SK-N-SH treated with all-trans-retinoic acid at 6 μM for 48 hours (cell line): ENCODE measurements around the gene LSM4.

ENCODE experiments used
- ATAC-seq: fragments of 200-7000 bp; cut with Tn5 transposase; 3 replicates; pipeline ENCODE4 v1.9.1; 2020; ENCODE audit warnings: mild to moderate bottlenecking, moderate library complexity
- ARNTL ChIP-seq: fragments of 450-650 bp; formaldehyde crosslinking; IDR thresholded peaks from 2 replicates; pipeline ENCODE4 v1.5.0; 2020; ENCODE audit warnings: low read depth, mild to moderate bottlenecking, moderate library complexity, borderline replicate concordance
- BACH2 ChIP-seq: fragments of 250-450 bp; sonication (Bioruptor Pico); IDR thresholded peaks from 2 replicates; pipeline ENCODE4 v1.9.0; 2021; ENCODE audit warnings: mild to moderate bottlenecking, borderline replicate concordance
- CSDC2 ChIP-seq: fragments of 250-450 bp; sonication (Bioruptor Pico); IDR thresholded peaks from 2 replicates; pipeline ENCODE4 v1.5.0; 2020; ENCODE audit warnings: mild to moderate bottlenecking, moderate library complexity
- CSRNP3 ChIP-seq: fragments of 250-450 bp; sonication (Bioruptor Pico); IDR thresholded peaks from 2 replicates; pipeline ENCODE4 v1.5.1; 2021; ENCODE audit warnings: mild to moderate bottlenecking, moderate library complexity
- ESRRG ChIP-seq: fragments of 250-450 bp; sonication (Bioruptor Pico); IDR thresholded peaks from 2 replicates; pipeline ENCODE4 v1.6.1; 2021; ENCODE audit warnings: mild to moderate bottlenecking
- GLIS3 ChIP-seq: fragments of 250-450 bp; sonication (Bioruptor Pico); IDR thresholded peaks from 2 replicates; pipeline ENCODE4 v1.5.0; 2020; ENCODE audit warnings: mild to moderate bottlenecking, moderate library complexity
- OSR1 ChIP-seq: fragments of 250-450 bp; sonication (Bioruptor Pico); IDR thresholded peaks from 2 replicates; pipeline ENCODE4 v1.8.0; 2022; ENCODE audit warnings: moderate library complexity, mild to moderate bottlenecking, inconsistent platforms
- PPARA ChIP-seq: fragments of 250-450 bp; sonication (Bioruptor Pico); IDR thresholded peaks from 2 replicates; pipeline ENCODE4 v1.5.0; 2020; ENCODE audit warnings: mild to moderate bottlenecking, borderline replicate concordance
- RARB ChIP-seq: fragments of 250-450 bp; sonication (Bioruptor Pico); IDR thresholded peaks from 2 replicates; pipeline ENCODE4 v1.8.0; 2021; ENCODE audit warnings: mild to moderate bottlenecking, moderate library complexity
- SNAI2 ChIP-seq: fragments of 250-450 bp; sonication (Bioruptor Pico); IDR thresholded peaks from 2 replicates; pipeline ENCODE4 v1.5.0; 2020; ENCODE audit warnings: mild to moderate bottlenecking, moderate library complexity
- TCF4 ChIP-seq: fragments of 250-450 bp; sonication (Bioruptor Pico); IDR thresholded peaks from 2 replicates; pipeline ENCODE4 v1.8.0; 2021; ENCODE audit warnings: mild to moderate bottlenecking, moderate library complexity, borderline replicate concordance
- TOX ChIP-seq: fragments of 250-450 bp; sonication (Bioruptor Pico); IDR thresholded peaks from 2 replicates; pipeline ENCODE4 v1.8.0; 2021; ENCODE audit warnings: mild to moderate bottlenecking, moderate library complexity, borderline replicate concordance
- TSHZ2 ChIP-seq: fragments of 250-450 bp; sonication (Bioruptor Pico); IDR thresholded peaks from 2 replicates; pipeline ENCODE4 v1.5.0; 2020; ENCODE audit warnings: mild to moderate bottlenecking, moderate library complexity
- ZC3H10 ChIP-seq: fragments of 250-450 bp; sonication (Bioruptor Pico); IDR thresholded peaks from 2 replicates; pipeline ENCODE4 v1.5.1; 2021; ENCODE audit warnings: mild to moderate bottlenecking, moderate library complexity
- ZFP3 ChIP-seq: fragments of 250-450 bp; sonication (Bioruptor Pico); IDR thresholded peaks from 2 replicates; pipeline ENCODE4 v1.5.0; 2020; ENCODE audit warnings: mild to moderate bottlenecking, moderate library complexity
- ZFP30 ChIP-seq: fragments of 450-650 bp; formaldehyde crosslinking; IDR thresholded peaks from 2 replicates; pipeline ENCODE4 v1.5.0; 2022; ENCODE audit warnings: mild to moderate bottlenecking, moderate library complexity
- ZNF565 ChIP-seq: fragments of 450-650 bp; formaldehyde crosslinking; conservative IDR thresholded peaks from 2 replicates; pipeline ENCODE4 v1.5.0; 2020; ENCODE audit warnings: low read depth, mild to moderate bottlenecking, moderate library complexity
- ZNF70 ChIP-seq: fragments of 450-650 bp; formaldehyde crosslinking; IDR thresholded peaks from 2 replicates; pipeline ENCODE4 v1.5.0; 2020; ENCODE audit warnings: mild to moderate bottlenecking, moderate library complexity
- ZNF8 ChIP-seq: fragments of 450-650 bp; formaldehyde crosslinking; IDR thresholded peaks from 2 replicates; pipeline ENCODE4 v1.5.0; 2020; ENCODE audit warnings: mild to moderate bottlenecking, moderate library complexity
- TF ChIP-seq, protein P1 (sequence below): fragments of 250-450 bp; sonication (Bioruptor Pico); IDR thresholded peaks from 2 replicates; pipeline ENCODE4 v1.8.0; 2020; ENCODE audit warnings: mild to moderate bottlenecking, moderate library complexity, borderline replicate concordance
- TF ChIP-seq, protein P2 (sequence below): fragments of 250-450 bp; sonication (Bioruptor Pico); IDR thresholded peaks from 2 replicates; pipeline ENCODE4 v1.8.0; 2021; ENCODE audit warnings: low read depth, mild to moderate bottlenecking, moderate library complexity, borderline replicate concordance
- TF ChIP-seq, protein P3 (sequence below): fragments of 250-450 bp; sonication (Bioruptor Pico); IDR thresholded peaks from 2 replicates; pipeline ENCODE4 v1.5.1; 2020; ENCODE audit warnings: low read depth, mild to moderate bottlenecking, moderate library complexity

The LSM4 gene

DNA sequence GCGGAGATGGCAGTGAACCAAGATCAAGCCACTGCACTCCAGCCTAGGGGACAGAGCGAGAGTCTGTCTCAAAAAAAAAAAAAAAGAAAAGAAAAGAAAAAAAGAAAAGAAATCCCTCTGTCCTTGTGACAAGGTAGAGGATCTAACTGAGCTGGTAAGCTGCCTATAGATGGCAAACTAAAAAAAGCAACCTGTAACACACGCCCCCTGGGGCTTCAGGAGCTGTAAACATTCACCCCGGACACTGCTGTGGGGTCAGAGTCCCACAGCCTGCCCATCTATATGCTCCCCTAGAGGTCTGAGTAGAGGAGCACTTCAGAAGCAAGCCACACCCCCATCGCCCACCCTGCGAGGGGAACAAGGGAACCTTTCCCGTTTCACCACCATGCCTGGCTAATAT is 13.2 kb upstream of the LSM4 start:
- TF ChIP-seq SNAI2 (CRISPR knock-in tag) (no peak), CSRNP3 (CRISPR knock-in tag) (no peak), TSHZ2 (CRISPR knock-in tag) (no peak), ESRRG (CRISPR knock-in tag) (no peak), ARNTL (CRISPR knock-in tag) (no peak), PPARA (no peak), GLIS3 (CRISPR knock-in tag) (no peak), TOX (CRISPR knock-in tag) (no peak), ZNF70 (CRISPR knock-in tag) (no peak), TCF4 (CRISPR knock-in tag) (no peak), ZFP30 (CRISPR knock-in tag) (no peak), BACH2 (CRISPR knock-in tag) (no peak), RARB (CRISPR knock-in tag) (no peak), ZNF565 (CRISPR knock-in tag) (no peak), ZFP3 (CRISPR knock-in tag) (no peak), ZNF8 (CRISPR knock-in tag) (no peak), CSDC2 (CRISPR knock-in tag) (no peak)
- TF ChIP-seq, protein P1, sequence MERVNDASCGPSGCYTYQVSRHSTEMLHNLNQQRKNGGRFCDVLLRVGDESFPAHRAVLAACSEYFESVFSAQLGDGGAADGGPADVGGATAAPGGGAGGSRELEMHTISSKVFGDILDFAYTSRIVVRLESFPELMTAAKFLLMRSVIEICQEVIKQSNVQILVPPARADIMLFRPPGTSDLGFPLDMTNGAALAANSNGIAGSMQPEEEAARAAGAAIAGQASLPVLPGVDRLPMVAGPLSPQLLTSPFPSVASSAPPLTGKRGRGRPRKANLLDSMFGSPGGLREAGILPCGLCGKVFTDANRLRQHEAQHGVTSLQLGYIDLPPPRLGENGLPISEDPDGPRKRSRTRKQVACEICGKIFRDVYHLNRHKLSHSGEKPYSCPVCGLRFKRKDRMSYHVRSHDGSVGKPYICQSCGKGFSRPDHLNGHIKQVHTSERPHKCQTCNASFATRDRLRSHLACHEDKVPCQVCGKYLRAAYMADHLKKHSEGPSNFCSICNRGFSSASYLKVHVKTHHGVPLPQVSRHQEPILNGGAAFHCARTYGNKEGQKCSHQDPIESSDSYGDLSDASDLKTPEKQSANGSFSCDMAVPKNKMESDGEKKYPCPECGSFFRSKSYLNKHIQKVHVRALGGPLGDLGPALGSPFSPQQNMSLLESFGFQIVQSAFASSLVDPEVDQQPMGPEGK (CRISPR knock-in tag), result no peak
- TF ChIP-seq, protein P2, sequence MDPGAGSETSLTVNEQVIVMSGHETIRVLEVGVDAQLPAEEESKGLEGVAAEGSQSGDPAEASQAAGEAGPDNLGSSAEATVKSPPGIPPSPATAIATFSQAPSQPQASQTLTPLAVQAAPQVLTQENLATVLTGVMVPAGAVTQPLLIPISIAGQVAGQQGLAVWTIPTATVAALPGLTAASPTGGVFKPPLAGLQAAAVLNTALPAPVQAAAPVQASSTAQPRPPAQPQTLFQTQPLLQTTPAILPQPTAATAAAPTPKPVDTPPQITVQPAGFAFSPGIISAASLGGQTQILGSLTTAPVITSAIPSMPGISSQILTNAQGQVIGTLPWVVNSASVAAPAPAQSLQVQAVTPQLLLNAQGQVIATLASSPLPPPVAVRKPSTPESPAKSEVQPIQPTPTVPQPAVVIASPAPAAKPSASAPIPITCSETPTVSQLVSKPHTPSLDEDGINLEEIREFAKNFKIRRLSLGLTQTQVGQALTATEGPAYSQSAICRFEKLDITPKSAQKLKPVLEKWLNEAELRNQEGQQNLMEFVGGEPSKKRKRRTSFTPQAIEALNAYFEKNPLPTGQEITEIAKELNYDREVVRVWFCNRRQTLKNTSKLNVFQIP (CRISPR knock-in tag), result no peak
- TF ChIP-seq, protein P3, sequence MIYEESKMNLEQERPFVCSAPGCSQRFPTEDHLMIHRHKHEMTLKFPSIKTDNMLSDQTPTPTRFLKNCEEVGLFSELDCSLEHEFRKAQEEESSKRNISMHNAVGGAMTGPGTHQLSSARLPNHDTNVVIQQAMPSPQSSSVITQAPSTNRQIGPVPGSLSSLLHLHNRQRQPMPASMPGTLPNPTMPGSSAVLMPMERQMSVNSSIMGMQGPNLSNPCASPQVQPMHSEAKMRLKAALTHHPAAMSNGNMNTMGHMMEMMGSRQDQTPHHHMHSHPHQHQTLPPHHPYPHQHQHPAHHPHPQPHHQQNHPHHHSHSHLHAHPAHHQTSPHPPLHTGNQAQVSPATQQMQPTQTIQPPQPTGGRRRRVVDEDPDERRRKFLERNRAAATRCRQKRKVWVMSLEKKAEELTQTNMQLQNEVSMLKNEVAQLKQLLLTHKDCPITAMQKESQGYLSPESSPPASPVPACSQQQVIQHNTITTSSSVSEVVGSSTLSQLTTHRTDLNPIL (CRISPR knock-in tag), result no peak
- no peak for ATAC-seq

GRCh38 chr19:18333680-18334079 is 10.8 kb upstream of the LSM4 start:
- no peak for TF ChIP-seq OSR1 (CRISPR knock-in tag)
- TF ChIP-seq ESRRG (CRISPR knock-in tag), result no peak
- TF ChIP-seq SNAI2 (CRISPR knock-in tag), result no peak
- TF ChIP-seq ZFP30 (CRISPR knock-in tag), result no peak
- no peak for TF ChIP-seq ZNF8 (CRISPR knock-in tag)
- no peak for ATAC-seq

GRCh38 chr19:18332917-18333530 is 10.1 kb upstream of the LSM4 start:
- ATAC-seq, result no peak
- TF ChIP-seq CSDC2 (CRISPR knock-in tag) (no peak), SNAI2 (CRISPR knock-in tag) (no peak), ARNTL (CRISPR knock-in tag) (no peak), TCF4 (CRISPR knock-in tag) (no peak), BACH2 (CRISPR knock-in tag) (no peak), ZNF8 (CRISPR knock-in tag) (no peak), TOX (CRISPR knock-in tag) (no peak), RARB (CRISPR knock-in tag) (no peak), ZFP3 (CRISPR knock-in tag) (no peak), OSR1 (CRISPR knock-in tag) (no peak), ESRRG (CRISPR knock-in tag) (no peak), ZNF565 (CRISPR knock-in tag) (no peak), GLIS3 (CRISPR knock-in tag) (no peak), PPARA (no peak), ZC3H10 (CRISPR knock-in tag) (no peak)
- TF ChIP-seq, protein P1 (CRISPR knock-in tag), result no peak
- TF ChIP-seq, protein P2 (CRISPR knock-in tag), result no peak
